Hepatocyte (in vitro differentiated cells): ENCODE results near the gene UNKL. TPM values are rescaled to one million over a fixed set of nuclear protein-coding genes. Genes with fewer than 3 reads are reported as not detected.
A peak's percentile ranks its signal among the peaks of the same experiment; 100 is the strongest.

Experiments
- DNase-seq: peaks from one replicate; pipeline ENCODE4 v3.0.0-alpha.2; 2016; ENCODE audit warnings: low spot score
- H2AFZ ChIP-seq: fragments of 200-600 bp; sonication (generic); 2 replicates; pipeline ENCODE4 v1.6.0; 2016; ENCODE audit warnings: antibody characterized with exemption, mild to moderate bottlenecking
- H3K27ac ChIP-seq: fragments of 200-600 bp; sonication (generic); 2 replicates; pipeline ENCODE4 v1.5.1; 2016; ENCODE audit warnings: mild to moderate bottlenecking
- H3K27me3 ChIP-seq: fragments of 200-600 bp; sonication (generic); 2 replicates; pipeline ENCODE4 v1.6.1; 2016
- H3K36me3 ChIP-seq: fragments of 200-600 bp; sonication (generic); replicated peaks from 2 replicates; pipeline ENCODE4 v1.5.1; 2016; ENCODE audit warnings: low read depth; ENCODE audit not compliant: insufficient read depth
- H3K4me1 ChIP-seq: fragments of 200-600 bp; sonication (generic); 2 replicates; pipeline ENCODE4 v1.5.1; 2016; ENCODE audit warnings: mild to moderate bottlenecking, moderate library complexity; ENCODE audit not compliant: insufficient read depth
- H3K4me2 ChIP-seq: fragments of 200-600 bp; sonication (generic); 2 replicates; pipeline ENCODE4 v1.6.0; 2016
- H3K4me3 ChIP-seq: fragments of 200-600 bp; sonication (generic); 2 replicates; pipeline ENCODE4 v1.5.1; 2016; ENCODE audit warnings: mild to moderate bottlenecking
- H3K79me2 ChIP-seq: fragments of 200-600 bp; sonication (generic); 2 replicates; pipeline ENCODE4 v1.6.0; 2017; ENCODE audit warnings: mild to moderate bottlenecking
- H3K9me2 ChIP-seq: fragments of 200-600 bp; sonication (generic); replicated peaks from 2 replicates; pipeline ENCODE4 v1.6.0; 2017; ENCODE audit warnings: mild to moderate bottlenecking; ENCODE audit not compliant: insufficient read depth
- H3K9me3 ChIP-seq: fragments of 200-600 bp; sonication (generic); 2 replicates; pipeline ENCODE4 v1.5.1; 2016; ENCODE audit warnings: low read depth, mild to moderate bottlenecking
- H4K20me1 ChIP-seq: fragments of 200-600 bp; sonication (generic); 2 replicates; pipeline ENCODE4 v1.6.0; 2016; ENCODE audit warnings: mild to moderate bottlenecking; ENCODE audit not compliant: insufficient read depth, poor library complexity, severe bottlenecking
- CTCF ChIP-seq: fragments of 200-600 bp; sonication (generic); IDR thresholded peaks from 2 replicates; pipeline ENCODE4 v1.5.1; 2016; ENCODE audit warnings: antibody characterized with exemption, mild to moderate bottlenecking; ENCODE audit not compliant: poor library complexity
- EZH2 ChIP-seq: fragments of 200-600 bp; sonication (generic); IDR thresholded peaks from 2 replicates; pipeline ENCODE4 v1.6.1; 2016; ENCODE audit warnings: antibody characterized with exemption, mild to moderate bottlenecking, borderline replicate concordance
- EZH2phosphoT487 ChIP-seq: fragments of 200-600 bp; sonication (generic); IDR thresholded peaks from one replicate; pipeline ENCODE4 v1.6.1; 2018; ENCODE audit warnings: antibody characterized with exemption, mild to moderate bottlenecking, low read depth, moderate library complexity; ENCODE audit not compliant: unreplicated experiment, severe bottlenecking
- WGBS: methylation state at CpG from one replicate; pipeline ENCODE4 v1.1.6; 2016; ENCODE audit warnings: low lambda C conversion rate; ENCODE audit errors: missing lambda C conversion rate; 5-methylcytosine and 5-hydroxymethylcytosine counted together
- polyA plus RNA-seq: library from polyadenylated mRNA; unstranded; fragments of >200 nt; fragmentation: Nextera tagmentation; extraction: Ambion mirVana; gene quantifications from 2 replicates; pipeline ENCODE4 v1.2.1, GENCODE V29; 2016
- total RNA-seq: library from RNA; depleted of rRNA; stranded (reverse); fragments of >200 nt; gene quantifications from 2 replicates; pipeline ENCODE4 v1.2.3, GENCODE V29; 2014

The UNKL gene
- total and polyA plus RNA-seq, 2 experiments from 2014 or later: 8.5 to 10.3 TPM

- peak within 1 kb of the TSS; percentile 13 for H3K4me3 ChIP-seq
- no peaks in the 10 kb centered on the region for H3K36me3 ChIP-seq
- H3K9me3 ChIP-seq: no peaks in the 10 kb centered on the region
- no peak within 1 kb of the TSS for H2AFZ ChIP-seq
- H3K9me2 ChIP-seq: no peaks in the 10 kb centered on the region
- H3K4me1 ChIP-seq: peaks cover 25% of the 10 kb centered on the region
- H4K20me1 ChIP-seq: no peaks in the 10 kb centered on the region
- H3K4me2 ChIP-seq: peak within 1 kb of the TSS; percentile 78
- no peak within 1 kb of the TSS for H3K27ac ChIP-seq
- no peak for TF ChIP-seq EZH2
- no peak for TF ChIP-seq EZH2phosphoT487
- TF ChIP-seq CTCF: no peak
- DNase-seq: peak; percentile 81
- no peaks in the 10 kb centered on the region for H3K79me2 ChIP-seq
- 16% methylated on average over 30 of the region's 83 CpGs for WGBS
- H3K27me3 ChIP-seq: peaks cover 56% of the 10 kb centered on the region
Observed at GRCh38 chr16:1333149-1333812, 81.2 kb downstream of the UNKL start, which contains the start of gene BAIAP3. TSS of gene BAIAP3 (plus strand) at chr16:1333645. CDS start at chr16:1338550, 4,905 bp downstream.

GRCh38 chr16:1332618-1333148 lies 81.8 kb downstream of the UNKL start:
- H3K4me1 ChIP-seq: peaks cover 25% of the 10 kb centered on the region
- TF ChIP-seq EZH2 (peak; percentile 9), CTCF (no peak)
- H3K27me3 ChIP-seq: peaks cover 56% of the 10 kb centered on the region
- no peaks in the 10 kb centered on the region for H3K9me3 ChIP-seq
- H3K4me2 ChIP-seq: peak overlapping the region; percentile 78
- H3K4me3 ChIP-seq: no peak overlapping the region
- no peaks in the 10 kb centered on the region for H3K79me2 ChIP-seq
- WGBS: 13% methylated on average over 24 of the region's 26 CpGs
- H3K36me3 ChIP-seq: no peaks in the 10 kb centered on the region
- no peaks in the 10 kb centered on the region for H3K9me2 ChIP-seq
- H4K20me1 ChIP-seq: no peaks in the 10 kb centered on the region
- H2AFZ ChIP-seq: no peak overlapping the region
- H3K27ac ChIP-seq: no peak overlapping the region
- no peak for DNase-seq

- Histone ChIP-seq H3K27ac (no peak overlapping the region), H3K9me3 (no peaks in the 10 kb centered on the region), H3K36me3 (no peaks in the 10 kb centered on the region), H3K4me1 (peaks cover 25% of the 10 kb centered on the region), H3K4me3 (no peak overlapping the region), H3K9me2 (no peaks in the 10 kb centered on the region), H3K27me3 (peaks cover 56% of the 10 kb centered on the region), H3K4me2 (peak overlapping the region; percentile 78), H4K20me1 (no peaks in the 10 kb centered on the region), H3K79me2 (no peaks in the 10 kb centered on the region), H2AFZ (peak overlapping the region; percentile 7)
- TF ChIP-seq EZH2phosphoT487: peak; percentile 47
- no peak for TF ChIP-seq CTCF
- peak; percentile 61 for TF ChIP-seq EZH2
- DNase-seq: peak; percentile 89
- 5% methylated on average over 33 of the region's 34 CpGs for WGBS
Observed at GRCh38 chr16:1331712-1332617, 82.5 kb downstream of the UNKL start.
